GM13976 (cell line): Measurements from ENCODE around the gene PGRMC2.

Experiments used
- DNase-seq: peaks from one replicate; pipeline ENCODE4 v3.0.0; 2012; ENCODE audit warnings: low spot score
- CTCF ChIP-seq: IDR thresholded peaks from 2 replicates; pipeline ENCODE4 v1.5.1; 2012; ENCODE audit warnings: borderline replicate concordance, mild to moderate bottlenecking; ENCODE audit not compliant: insufficient read depth; ENCODE audit errors: extremely low read depth, missing control alignments, control extremely low read depth
- in situ Hi-C: fragments of 300-500 bp; cut with MboI; formaldehyde crosslinking; loops from one replicate; pipeline ENCODE4 v1.12.0; 2022; ENCODE audit warnings: low sequenced_read_pairs, mixed read lengths, inconsistent platforms; ENCODE audit not compliant: unreplicated experiment

The PGRMC2 gene

GRCh38 chr4:128323401-128323800 is 35.8 kb upstream of the PGRMC2 start:
- no peak for TF ChIP-seq CTCF
- in situ Hi-C loops = no loop called here
- DNase-seq = no peak

- no peak for DNase-seq
- in situ Hi-C loops = no loop called here
- no peak for TF ChIP-seq CTCF
Observed at GRCh38 chr4:128322986-128323385, 35.4 kb upstream of the PGRMC2 start.

DNA sequence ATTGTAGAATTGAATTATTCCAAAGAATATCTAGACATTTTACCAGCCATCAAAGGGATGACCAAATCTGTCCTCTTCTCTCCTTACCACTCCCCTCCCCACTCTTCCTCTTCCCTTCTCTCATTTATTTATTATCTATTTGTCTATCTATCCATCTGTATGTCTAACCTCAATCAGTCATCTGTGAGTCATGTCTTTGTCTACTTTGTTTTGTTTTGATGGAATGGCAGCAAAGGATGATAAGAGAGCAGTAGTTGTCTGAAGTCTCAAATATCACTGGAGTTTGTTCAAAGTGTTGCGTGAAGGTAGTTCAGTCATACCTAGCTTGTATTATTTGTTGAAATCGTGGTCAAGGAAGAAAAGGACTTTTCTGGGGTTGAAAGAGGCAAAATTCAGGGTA is 34.7 kb upstream of the PGRMC2 start:
- in situ Hi-C loops = no loop called here
- no peak for DNase-seq

DNA sequence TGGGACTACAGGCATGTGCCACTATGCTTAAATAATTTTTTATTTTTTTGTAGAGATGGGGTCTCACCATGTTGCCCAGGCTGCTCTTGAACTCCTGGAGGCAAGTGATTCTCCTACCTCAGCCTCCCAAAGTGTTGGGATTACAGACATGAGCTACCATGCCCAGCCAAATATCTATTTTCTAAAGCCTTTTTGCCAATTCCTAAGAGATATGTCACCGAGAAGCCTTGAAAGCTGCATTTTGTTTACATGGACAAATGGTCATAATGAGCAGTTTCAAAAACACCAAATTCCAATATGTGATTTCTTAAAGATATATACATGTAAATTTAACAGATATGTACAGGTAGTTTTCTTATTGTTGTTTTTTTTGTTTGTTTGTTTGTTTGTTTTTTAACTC is 33.0 kb upstream of the PGRMC2 start:
- no peak for DNase-seq
- in situ Hi-C loops = no loop called here
- no peak for TF ChIP-seq CTCF

More for the DNA sequence above, 34.7 kb upstream of the PGRMC2 start:
- TF ChIP-seq CTCF = no peak

- in situ Hi-C loops = no loop called here
- DNase-seq = no peak
- no peak for TF ChIP-seq CTCF
Observed at GRCh38 chr4:128315756-128316520, 28.3 kb upstream of the PGRMC2 start.

- TF ChIP-seq CTCF = no peak
- in situ Hi-C loops = no loop called here
- no peak for DNase-seq
Observed at GRCh38 chr4:128311659-128312403, 24.2 kb upstream of the PGRMC2 start.
